D721Med (cell line): ENCODE measurements around the gene ATPAF1.

Experiments
- DNase-seq: peaks from one replicate; pipeline ENCODE4 v3.0.0; 2011; ENCODE audit warnings: low spot score; ENCODE audit not compliant: insufficient read length
- FAIRE-seq: peaks from 2 replicates; lab custom pipeline; 2011; peaks lifted over from hg19 to GRCh38; lab: Jason Lieb, UNC
- CTCF ChIP-seq: IDR thresholded peaks from 2 replicates; pipeline ENCODE4 v1.5.1; 2012; ENCODE audit warnings: mild to moderate bottlenecking, control low read depth; ENCODE audit not compliant: insufficient read depth; ENCODE audit errors: missing control alignments

ATPAF1 gene

GRCh38 chr1:46618754-46619415 is 49.3 kb downstream of the ATPAF1 start:
- no peak for DNase-seq
- TF ChIP-seq CTCF, result no peak
- FAIRE-seq, result no peak

- DNase-seq (no peak), FAIRE-seq (no peak)
- TF ChIP-seq CTCF, result no peak
These were observed 50.3 kb downstream of the ATPAF1 start for GRCh38 chr1:46617833-46618232.

GRCh38 chr1:46617108-46617800 is 50.9 kb downstream of the ATPAF1 start:
- TF ChIP-seq CTCF, result no peak
- FAIRE-seq (no peak), DNase-seq (no peak)

DNA sequence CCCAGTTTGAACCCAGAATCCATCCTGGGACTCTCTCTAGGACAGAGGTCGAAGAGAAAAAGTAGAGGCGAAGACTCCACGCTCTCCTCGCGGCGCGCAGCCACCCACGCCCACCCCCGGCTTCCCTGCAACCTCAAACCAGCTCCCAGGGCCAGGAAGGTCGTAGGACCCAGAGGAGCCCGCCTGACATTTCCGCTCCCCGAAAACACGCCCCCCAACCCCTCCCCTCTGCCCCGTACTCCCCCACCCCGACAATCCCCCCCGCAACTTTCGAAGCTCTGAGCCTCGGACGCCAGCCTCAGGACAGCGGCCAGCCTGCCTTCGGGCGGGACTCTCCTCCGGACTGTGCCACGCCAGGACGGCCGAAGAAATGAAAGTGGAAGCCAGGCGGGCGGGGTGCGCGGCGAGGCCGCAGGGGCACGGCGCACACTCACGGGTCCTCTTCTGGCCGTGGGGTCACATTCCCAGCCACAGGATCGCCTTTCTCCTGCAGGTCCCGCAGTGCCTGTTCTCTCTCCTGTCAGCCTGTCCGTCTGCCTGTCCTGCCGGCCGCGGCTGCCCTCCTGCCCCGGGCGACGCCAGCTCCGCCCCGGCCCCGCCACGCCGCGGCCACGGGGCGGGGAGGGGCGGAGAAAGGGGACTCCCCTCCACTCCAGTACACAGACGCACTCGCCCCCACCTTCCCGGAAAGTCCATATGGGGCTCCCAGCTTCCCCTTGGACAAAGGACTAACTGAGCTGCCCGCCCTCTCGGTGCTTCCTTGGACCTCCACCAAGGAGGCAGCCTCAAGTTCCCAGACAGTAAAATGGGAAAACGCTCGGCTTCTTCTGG is 51.7 kb downstream of the ATPAF1 start, which contains the start of gene MOB3C:
TSS of gene MOB3C (minus strand) at position 535 of the 831 bp plus-strand sequence. CDS start 3,490 bp downstream, outside the sequence.
- FAIRE-seq, result no peak
- DNase-seq, result no peak
- no peak for TF ChIP-seq CTCF

DNA sequence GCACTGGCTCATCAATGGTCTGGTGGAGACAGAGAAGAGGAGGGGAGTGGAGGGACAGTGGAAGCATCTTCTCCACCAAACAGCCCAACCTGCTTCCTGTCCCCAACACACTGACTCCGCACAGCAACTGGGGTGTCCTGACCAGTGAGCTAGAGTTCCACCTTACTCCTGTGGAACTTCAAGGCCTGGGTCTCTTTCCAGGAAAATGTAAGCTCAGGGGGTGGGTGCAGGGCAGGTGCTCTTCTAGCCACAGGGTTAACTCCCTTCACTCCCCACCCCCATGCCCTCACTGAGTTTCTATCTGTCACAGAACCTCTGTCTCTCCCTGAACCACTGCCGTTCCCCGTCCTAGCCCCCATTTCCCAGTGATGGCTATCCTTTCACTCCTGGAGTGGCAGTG is 52.4 kb downstream of the ATPAF1 start:
- no peak for DNase-seq

GRCh38 chr1:46615088-46615487 is 53.1 kb downstream of the ATPAF1 start:
- DNase-seq, result no peak
- no peak for TF ChIP-seq CTCF
- no peak for FAIRE-seq

More for the DNA sequence above, 52.4 kb downstream of the ATPAF1 start:
- no peak for FAIRE-seq
- TF ChIP-seq CTCF, result no peak
